Measurements from ENCODE around the gene AQP1.

- TF ChIP-seq CTCF (IDR thresholded peaks at IDR 0.05): no peak
- no peak for TF ChIP-seq POLR2A (IDR thresholded peaks at IDR 0.05)
- TF ChIP-seq POLR2AphosphoS5 (IDR thresholded peaks at IDR 0.05): no peak
Observed at GRCh38 chr7:30894009-30894408, 17.6 kb upstream of the AQP1 start.

Data from gastroesophageal sphincter (tissue), 3 donors.